CD8-positive, alpha-beta memory T cell (primary cell): ENCODE results near the gene GFRA4. TPM values are rescaled to one million over a fixed set of nuclear protein-coding genes. Genes with fewer than 3 reads are reported as not detected.

ENCODE experiments used
- CTCF ChIA-PET: fragments of 350-600 bp; sonication (Branson Sonifier 250); formaldehyde crosslinking; loops from one replicate; lab custom pipeline; 2021; ENCODE audit warnings: antibody characterized with exemption; lab: Charles Lee
- POLR2A ChIA-PET: fragments of 350-600 bp; sonication (Branson Sonifier 250); formaldehyde crosslinking; loops from one replicate; lab custom pipeline; 2021; ENCODE audit warnings: antibody characterized with exemption; lab: Charles Lee
- DNase-seq, 5 donors: peaks; one replicate each; pipeline versions ENCODE4 v3.0.0 to v3.0.0-alpha.2; 2020 to 2022; ENCODE audit warnings: mixed read lengths in 1 of 5
- H3K27ac ChIP-seq: one replicate; pipeline ENCODE4 v1.7.0; 2013; ENCODE audit warnings: low read depth, mild to moderate bottlenecking, low read length, moderate library complexity
- H3K27me3 ChIP-seq: 2 replicates; pipeline ENCODE4 v1.7.0; 2013; ENCODE audit warnings: low read length, mild to moderate bottlenecking; ENCODE audit not compliant: insufficient read depth, poor library complexity, severe bottlenecking
- H3K36me3 ChIP-seq: 2 replicates; pipeline ENCODE4 v1.7.0; 2013; ENCODE audit warnings: mild to moderate bottlenecking, low read length, moderate library complexity; ENCODE audit not compliant: insufficient read depth
- H3K4me1 ChIP-seq: 2 replicates; pipeline ENCODE4 v1.7.0; 2013; ENCODE audit warnings: mild to moderate bottlenecking, low read length, moderate library complexity; ENCODE audit not compliant: insufficient read depth
- H3K4me3 ChIP-seq: 2 replicates; pipeline ENCODE4 v1.7.0; 2013; ENCODE audit warnings: mild to moderate bottlenecking, low read length
- H3K9me3 ChIP-seq: 2 replicates; pipeline ENCODE4 v1.7.0; 2013; ENCODE audit warnings: mild to moderate bottlenecking, low read length
- H3K27ac Mint-ChIP-seq, 8 donors: one replicate each; pipeline ENCODE4 v1.8.0; 2020 to 2021; ENCODE audit warnings: mixed read lengths in 8 of 8, mild to moderate bottlenecking in 6 of 8, inconsistent platforms in 3 of 8, moderate library complexity in 3 of 8
- H3K27me3 Mint-ChIP-seq, 2 donors: one replicate each; pipeline ENCODE4 v1.8.0; 2020 to 2021; ENCODE audit warnings: mixed read lengths in 2 of 2, mild to moderate bottlenecking in 1 of 2, moderate library complexity in 1 of 2
- H3K36me3 Mint-ChIP-seq, 3 donors: one replicate each; pipeline ENCODE4 v1.8.0; 2020 to 2021; ENCODE audit warnings: mixed read lengths in 3 of 3, inconsistent platforms in 1 of 3, mild to moderate bottlenecking in 1 of 3
- H3K4me1 Mint-ChIP-seq, 3 donors: one replicate each; pipeline ENCODE4 v1.8.0; 2020 to 2021; ENCODE audit warnings: mixed read lengths in 3 of 3, inconsistent platforms in 1 of 3, mild to moderate bottlenecking in 1 of 3
- H3K4me3 Mint-ChIP-seq, 7 donors: one replicate each; pipeline ENCODE4 v1.8.0; 2020 to 2021; ENCODE audit warnings: mixed read lengths in 7 of 7, mild to moderate bottlenecking in 6 of 7, moderate library complexity in 4 of 7, inconsistent platforms in 2 of 7
- H3K9me3 Mint-ChIP-seq, 5 donors: one replicate each; pipeline ENCODE4 v1.8.0; 2020 to 2022; ENCODE audit warnings: mixed read lengths in 5 of 5, mild to moderate bottlenecking in 3 of 5, moderate library complexity in 2 of 5, inconsistent platforms in 1 of 5
- polyA plus RNA-seq: library from polyadenylated mRNA; unstranded; fragments of 300-500 nt; fragmentation: Illumina TruSeq; gene quantifications from one replicate; pipeline ENCODE4 v1.2.3, GENCODE V29; 2021
- total RNA-seq, 2 experiments: library from RNA; stranded (reverse); gene quantifications; one replicate each; pipeline ENCODE4 v1.2.3, GENCODE V29; 2021

The GFRA4 gene
- not detected for total RNA-seq
- polyA plus RNA-seq: not detected

- ChIA-PET CTCF (interaction anchor here (1.6 kb wide), 1 partner anchor 13 kb away, joined by 4 read pairs; no protein-coding TSS in a partner anchor), POLR2A (no interaction called here)
- Histone ChIP-seq H3K36me3 (no peaks in the 10 kb centered on the region), H3K9me3 (no peaks in the 10 kb centered on the region), H3K4me3 (no peak within 1 kb of the TSS), H3K27me3 (peaks cover 29% of the 10 kb centered on the region), H3K27ac (no peak within 1 kb of the TSS), H3K4me1 (peaks cover 16% of the 10 kb centered on the region)
- Mint-ChIP-seq H3K4me1 (peaks cover 38 to 47% (median 41%) of the 10 kb centered on the region in 3 donors), H3K27me3 (peaks cover 38 to 39% of the 10 kb centered on the region in 2 donors), H3K36me3 (no peaks in the 10 kb centered on the region), H3K27ac (peak within 1 kb of the TSS in 2 of 8 donors; percentile 7 to 15), H3K4me3 (no peak within 1 kb of the TSS), H3K9me3 (no peaks in the 10 kb centered on the region)
- DNase-seq: no peak
Observed at GRCh38 chr20:3663031-3663701, at the start of gene GFRA4. Gene GFRA4 (minus strand): TSS chr20:3663399. CDS start chr20:3663399, 0 bp downstream.

DNA sequence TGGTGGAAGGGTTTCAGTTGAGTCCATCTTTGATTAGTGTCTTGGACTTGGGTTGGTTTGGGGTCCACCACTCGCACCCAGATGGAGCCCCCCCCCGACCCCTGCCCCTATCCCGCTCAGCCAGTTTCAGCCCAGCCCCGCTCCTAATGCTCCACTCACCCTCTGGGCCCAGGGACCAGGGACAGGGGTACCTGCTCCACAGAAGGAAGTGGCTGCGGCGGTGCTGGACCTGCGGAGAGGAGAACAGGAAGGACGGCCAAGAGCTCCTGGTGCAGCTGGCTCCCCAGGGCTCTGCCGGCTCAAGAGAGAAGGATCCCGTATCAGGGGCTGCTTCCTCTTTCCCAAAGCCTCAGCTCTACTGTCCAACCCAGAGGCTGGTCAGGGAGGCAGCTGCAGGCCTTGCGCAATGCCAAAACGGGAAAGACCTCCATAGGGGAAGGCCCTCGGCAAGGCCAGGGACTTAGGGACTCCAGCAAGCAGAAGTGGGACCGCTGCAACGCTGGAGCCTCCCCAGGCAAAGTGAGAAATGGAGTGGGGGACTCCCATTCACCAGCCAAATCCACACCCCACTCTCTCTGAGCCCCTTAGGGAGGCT is 49.2 kb upstream of the GFRA4 start, which contains the start of gene SIGLEC1:
SIGLEC1 (minus strand) TSS at position 322 of the 595 bp plus-strand sequence. CDS start 5,472 bp downstream, outside the sequence.
- H3K27ac Mint-ChIP-seq: peak within 1 kb of the TSS in 1 of 8 donors; percentile 92
- ChIA-PET CTCF (interaction anchor here (1.3 kb wide), 1 partner anchor 14 kb away, joined by 3 read pairs; no protein-coding TSS in a partner anchor), POLR2A (no interaction called here)
- Histone ChIP-seq H3K4me3 (no peak within 1 kb of the TSS), H3K4me1 (no peaks in the 10 kb centered on the region), H3K27ac (no peak within 1 kb of the TSS), H3K27me3 (no peaks in the 10 kb centered on the region), H3K9me3 (no peaks in the 10 kb centered on the region), H3K36me3 (no peaks in the 10 kb centered on the region)
- H3K4me1 Mint-ChIP-seq: peaks cover 3 to 9% (median 8%) of the 10 kb centered on the region in 3 donors
- no peaks in the 10 kb centered on the region for H3K36me3 Mint-ChIP-seq
- peaks cover 7 to 22% of the 10 kb centered on the region in 2 donors for H3K27me3 Mint-ChIP-seq
- no peaks in the 10 kb centered on the region for H3K9me3 Mint-ChIP-seq
- no peak within 1 kb of the TSS for H3K4me3 Mint-ChIP-seq
- no peak for DNase-seq

DNA sequence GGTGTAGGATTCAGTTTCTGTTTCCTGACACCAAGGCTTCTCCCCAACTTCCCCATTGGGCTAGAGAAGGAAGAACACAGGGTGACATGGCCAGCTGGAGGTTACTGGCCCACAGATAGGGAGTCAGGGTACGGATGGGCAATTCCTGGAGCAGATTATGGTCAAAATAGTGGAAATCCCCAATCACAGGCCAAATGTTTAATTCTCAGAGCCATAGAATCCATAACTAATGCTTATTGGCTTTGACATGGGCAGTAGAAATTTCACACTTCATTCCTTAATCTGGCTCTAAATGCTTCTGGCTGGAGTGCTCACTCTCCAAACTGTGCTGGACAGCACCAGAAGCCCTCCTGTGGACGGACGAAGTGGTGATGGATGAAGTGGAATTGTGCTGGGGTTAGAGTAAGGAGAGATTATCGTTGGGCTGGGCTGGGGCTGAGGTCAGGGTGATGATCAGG is 48.3 kb upstream of the GFRA4 start:
- Histone ChIP-seq H3K4me3 (no peak overlapping the region), H3K27ac (no peak overlapping the region), H3K4me1 (no peaks in the 10 kb centered on the region), H3K9me3 (no peaks in the 10 kb centered on the region), H3K27me3 (no peaks in the 10 kb centered on the region), H3K36me3 (no peaks in the 10 kb centered on the region)
- ChIA-PET POLR2A (no interaction called here), CTCF (interaction anchor here (0.6 to 2.3 kb wide), 13 partner anchors 8 to 166 kb away, joined by 3 to 13 read pairs (median 5); partner anchors contain the start of gene ADISSP)
- Mint-ChIP-seq H3K4me1 (peaks cover 3 to 9% (median 8%) of the 10 kb centered on the region in 3 donors), H3K9me3 (no peaks in the 10 kb centered on the region), H3K4me3 (no peak overlapping the region), H3K36me3 (no peaks in the 10 kb centered on the region), H3K27me3 (peaks cover 0 to 17% of the 10 kb centered on the region in 2 donors), H3K27ac (no peak overlapping the region)
- no peak for DNase-seq

DNA sequence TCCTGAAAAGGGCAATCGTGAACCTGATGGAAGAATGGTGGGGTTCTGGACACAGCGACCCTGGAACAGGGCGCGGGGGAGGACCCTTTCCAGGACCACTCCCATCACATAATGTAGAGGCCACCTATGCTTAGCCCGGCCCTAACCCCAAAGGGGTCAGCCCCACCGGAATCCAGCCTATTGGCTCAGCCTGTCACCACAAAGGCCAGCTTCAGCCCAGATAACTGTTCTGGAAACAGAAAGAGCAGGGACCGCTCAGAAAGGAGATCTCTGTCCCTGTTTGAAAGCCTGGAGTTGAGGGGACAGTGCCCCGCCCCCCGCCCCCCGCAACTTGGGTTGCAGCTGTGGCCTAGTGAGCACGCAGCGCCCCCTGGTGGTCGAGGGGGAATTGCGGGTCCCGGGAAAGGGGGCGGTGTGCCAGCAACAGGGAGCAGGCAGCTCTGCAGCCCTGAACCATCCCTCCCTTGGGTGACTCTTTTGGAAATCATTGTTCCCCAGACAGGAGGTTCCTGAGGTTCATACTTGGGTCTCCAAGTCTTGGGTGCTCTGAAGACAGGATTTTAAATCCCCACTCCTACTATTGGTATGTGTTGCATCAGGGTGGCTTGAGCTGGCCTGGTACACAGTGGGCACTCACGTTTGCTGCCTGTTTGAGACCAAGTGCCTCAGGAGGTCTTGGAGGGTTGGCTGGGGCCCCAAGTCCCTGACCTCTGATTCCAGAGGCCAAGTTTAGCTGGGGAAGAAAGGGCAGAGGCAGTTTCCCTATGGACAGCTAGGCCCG is 47.7 kb upstream of the GFRA4 start:
- Mint-ChIP-seq H3K4me3 (no peak overlapping the region), H3K9me3 (no peaks in the 10 kb centered on the region), H3K27ac (no peak overlapping the region), H3K4me1 (peaks cover 3 to 9% (median 8%) of the 10 kb centered on the region in 3 donors), H3K27me3 (peaks cover 0 to 11% of the 10 kb centered on the region in 2 donors), H3K36me3 (no peaks in the 10 kb centered on the region)
- H3K9me3 ChIP-seq: no peaks in the 10 kb centered on the region
- ChIA-PET POLR2A (no interaction called here), CTCF (interaction anchor here (0.6 to 2.3 kb wide), 14 partner anchors 8 to 169 kb away, joined by 3 to 13 read pairs (median 5); partner anchors contain the start of gene ADISSP)
- H3K27me3 ChIP-seq: no peaks in the 10 kb centered on the region
- DNase-seq: peak; percentile 62 to 77 (median 70)
- H3K4me3 ChIP-seq: no peak overlapping the region
- no peaks in the 10 kb centered on the region for H3K36me3 ChIP-seq
- H3K4me1 ChIP-seq: no peaks in the 10 kb centered on the region
- no peak overlapping the region for H3K27ac ChIP-seq

GRCh38 chr20:3710011-3710466 is 46.8 kb upstream of the GFRA4 start:
- POLR2A ChIA-PET: no interaction called here
- Histone ChIP-seq H3K4me3 (no peak overlapping the region), H3K27me3 (no peaks in the 10 kb centered on the region), H3K27ac (no peak overlapping the region), H3K4me1 (no peaks in the 10 kb centered on the region), H3K9me3 (no peaks in the 10 kb centered on the region), H3K36me3 (no peaks in the 10 kb centered on the region)
- H3K27ac Mint-ChIP-seq: no peak overlapping the region
- no peaks in the 10 kb centered on the region for H3K36me3 Mint-ChIP-seq
- CTCF ChIA-PET: interaction anchor here (0.8 to 2.3 kb wide), 11 partner anchors 11 to 170 kb away, joined by 3 to 13 read pairs (median 6); partner anchors contain the start of gene ADISSP
- no peak overlapping the region for H3K4me3 Mint-ChIP-seq
- H3K4me1 Mint-ChIP-seq: peaks cover 3 to 9% (median 8%) of the 10 kb centered on the region in 3 donors
- no peak for DNase-seq
- peaks cover 2 to 7% of the 10 kb centered on the region in 2 donors for H3K27me3 Mint-ChIP-seq
- H3K9me3 Mint-ChIP-seq: no peaks in the 10 kb centered on the region

DNA sequence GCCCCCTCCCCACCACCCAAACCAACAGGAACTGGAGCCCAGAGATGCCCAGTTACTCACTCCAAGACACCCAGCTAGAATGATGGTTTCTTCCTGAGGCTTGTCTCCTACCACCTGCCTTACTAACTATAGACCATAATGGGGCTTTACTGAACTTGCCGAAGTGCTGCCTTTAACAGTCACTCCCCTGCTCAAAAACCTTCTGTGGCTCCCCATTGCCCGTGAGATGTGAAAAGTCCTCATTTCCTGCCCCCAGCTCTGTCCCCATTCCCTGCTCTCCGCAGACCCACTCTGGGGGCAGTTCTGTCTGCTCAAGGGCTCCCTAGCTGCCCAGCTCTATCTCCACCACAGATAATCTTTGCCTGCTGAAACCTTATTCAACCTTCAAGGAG is 44.3 kb upstream of the GFRA4 start:
- DNase-seq: no peak
- Mint-ChIP-seq H3K36me3 (peaks cover 0 to 1% (median 0%) of the 10 kb centered on the region in 3 donors), H3K9me3 (no peaks in the 10 kb centered on the region), H3K4me1 (peaks cover 3 to 9% (median 8%) of the 10 kb centered on the region in 3 donors), H3K27ac (no peak overlapping the region), H3K4me3 (no peak overlapping the region), H3K27me3 (peaks cover 4 to 16% of the 10 kb centered on the region in 2 donors)
- ChIA-PET CTCF (interaction anchor here (1.2 to 1.3 kb wide), 2 partner anchors 8 to 31 kb away, joined by 3 read pairs; no protein-coding TSS in a partner anchor), POLR2A (no interaction called here)
- no peaks in the 10 kb centered on the region for H3K9me3 ChIP-seq
- no peak overlapping the region for H3K4me3 ChIP-seq
- H3K27me3 ChIP-seq: no peaks in the 10 kb centered on the region
- H3K36me3 ChIP-seq: no peaks in the 10 kb centered on the region
- no peak overlapping the region for H3K27ac ChIP-seq
- H3K4me1 ChIP-seq: no peaks in the 10 kb centered on the region

DNA sequence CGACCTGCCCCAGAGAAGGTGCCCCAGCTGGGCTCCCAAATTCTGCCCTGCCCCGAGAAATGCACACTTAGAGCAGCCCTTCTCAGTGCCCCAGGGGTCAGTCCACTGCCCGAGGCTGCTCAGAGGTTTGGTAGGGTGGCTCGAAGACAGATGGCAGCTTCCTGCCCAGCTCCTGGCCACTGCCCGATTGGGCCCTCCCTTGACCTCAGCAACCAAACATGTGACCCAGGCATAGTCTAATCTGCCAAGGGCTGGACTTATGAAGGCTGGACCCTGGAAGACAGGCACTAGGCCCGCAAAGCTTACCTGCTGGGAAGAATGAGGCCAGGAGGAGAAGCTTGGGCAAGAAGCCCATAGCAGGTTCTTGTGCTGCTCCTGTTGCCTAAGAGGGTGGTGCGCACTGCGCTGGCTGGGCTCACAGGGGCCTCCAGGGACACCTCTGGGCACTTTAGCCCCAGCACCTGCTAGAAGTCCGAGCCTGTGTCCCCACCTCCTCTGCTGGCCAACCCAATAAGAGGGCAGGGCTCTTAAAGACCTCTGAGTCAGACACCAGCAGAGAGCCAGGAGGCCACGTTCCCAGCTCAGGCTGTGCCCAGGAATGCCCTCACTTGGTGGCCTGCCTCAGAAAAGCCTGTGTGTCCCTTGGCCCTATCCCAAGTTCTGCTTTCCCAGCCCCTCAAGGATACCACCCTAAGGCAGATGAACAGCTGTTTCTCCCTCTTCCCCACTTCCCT is 43.7 kb upstream of the GFRA4 start:
- Histone ChIP-seq H3K9me3 (no peaks in the 10 kb centered on the region), H3K36me3 (no peaks in the 10 kb centered on the region), H3K4me1 (no peaks in the 10 kb centered on the region), H3K4me3 (no peak overlapping the region), H3K27me3 (no peaks in the 10 kb centered on the region), H3K27ac (no peak overlapping the region)
- CTCF ChIA-PET: interaction anchor here (1.2 to 1.3 kb wide), 2 partner anchors 9 to 30 kb away, joined by 3 read pairs; no protein-coding TSS in a partner anchor
- POLR2A ChIA-PET: no interaction called here
- no peak overlapping the region for H3K27ac Mint-ChIP-seq
- no peak overlapping the region for H3K4me3 Mint-ChIP-seq
- H3K4me1 Mint-ChIP-seq: peaks cover 3 to 9% (median 8%) of the 10 kb centered on the region in 3 donors
- no peak for DNase-seq
- no peaks in the 10 kb centered on the region for H3K9me3 Mint-ChIP-seq
- H3K36me3 Mint-ChIP-seq: peaks cover 0 to 1% (median 0%) of the 10 kb centered on the region in 3 donors
- peaks cover 4 to 17% of the 10 kb centered on the region in 2 donors for H3K27me3 Mint-ChIP-seq
